Neural progenitor cell (in vitro differentiated cells): ENCODE data around the gene MKLN1. TPM values are rescaled to one million over a fixed set of nuclear protein-coding genes. Genes with fewer than 3 reads are reported as not detected.

Experiments
- DNase-seq: peaks from one replicate; pipeline ENCODE4 v3.0.0-alpha.2; 2016; ENCODE audit warnings: low spot score
- H2AFZ ChIP-seq: fragments of 200-600 bp; sonication (generic); replicated peaks from 2 replicates; pipeline ENCODE4 v1.6.1; 2016; ENCODE audit warnings: antibody characterized with exemption
- H3F3A ChIP-seq: fragments of 200-600 bp; sonication (generic); 2 replicates; pipeline ENCODE4 v1.6.1; 2016; ENCODE audit warnings: antibody characterized with exemption, low read depth
- H3K27ac ChIP-seq: fragments of 200-600 bp; sonication (generic); 2 replicates; pipeline ENCODE4 v1.5.1; 2016; ENCODE audit warnings: mild to moderate bottlenecking
- H3K27me3 ChIP-seq: fragments of 200-600 bp; sonication (generic); 2 replicates; pipeline ENCODE4 v1.6.1; 2016; ENCODE audit warnings: mild to moderate bottlenecking, moderate library complexity
- H3K36me3 ChIP-seq: fragments of 200-600 bp; sonication (generic); 2 replicates; pipeline ENCODE4 v1.5.1; 2016
- H3K4me1 ChIP-seq: fragments of 200-600 bp; sonication (generic); 2 replicates; pipeline ENCODE4 v1.6.1; 2016; ENCODE audit warnings: mixed run types
- H3K4me2 ChIP-seq: fragments of 200-600 bp; sonication (generic); 2 replicates; pipeline ENCODE4 v1.6.1; 2016
- H3K4me3 ChIP-seq: fragments of 200-600 bp; sonication (generic); 2 replicates; pipeline ENCODE4 v1.5.1; 2016
- H3K79me2 ChIP-seq: fragments of 200-600 bp; sonication (generic); 2 replicates; pipeline ENCODE4 v1.6.1; 2016; ENCODE audit warnings: low read depth
- H3K9ac ChIP-seq: fragments of 200-600 bp; sonication (generic); 2 replicates; pipeline ENCODE4 v1.6.1; 2016
- H3K9me3 ChIP-seq: fragments of 200-600 bp; sonication (generic); 2 replicates; pipeline ENCODE4 v1.5.1; 2016; ENCODE audit warnings: low read depth
- H4K20me1 ChIP-seq: fragments of 200-600 bp; sonication (generic); 2 replicates; pipeline ENCODE4 v1.6.1; 2016; ENCODE audit warnings: low read depth
- H3K27ac Mint-ChIP-seq: 3 replicates; pipeline ENCODE4 v1.8.0; 2021; ENCODE audit warnings: mixed read lengths
- H3K27me3 Mint-ChIP-seq: 2 replicates; pipeline ENCODE4 v1.8.0; 2022; ENCODE audit warnings: low read depth, mild to moderate bottlenecking, inconsistent platforms, moderate library complexity, mixed read lengths; ENCODE audit not compliant: insufficient read depth
- H3K36me3 Mint-ChIP-seq: 3 replicates; pipeline ENCODE4 v1.8.0; 2021; ENCODE audit warnings: mixed read lengths
- H3K4me1 Mint-ChIP-seq: 3 replicates; pipeline ENCODE4 v1.8.0; 2021; ENCODE audit warnings: mixed read lengths
- H3K4me3 Mint-ChIP-seq: 3 replicates; pipeline ENCODE4 v1.8.0; 2021; ENCODE audit warnings: mild to moderate bottlenecking, moderate library complexity, mixed read lengths
- H3K9me3 Mint-ChIP-seq: 3 replicates; pipeline ENCODE4 v1.8.0; 2020; ENCODE audit warnings: mixed read lengths
- EZH2 ChIP-seq: fragments of 200-600 bp; sonication (generic); IDR thresholded peaks from 2 replicates; pipeline ENCODE4 v1.6.1; 2017; ENCODE audit warnings: antibody characterized with exemption, mild to moderate bottlenecking, moderate library complexity
- EZH2phosphoT487 ChIP-seq: fragments of 200-600 bp; sonication (generic); IDR thresholded peaks from 2 replicates; pipeline ENCODE4 v1.6.1; 2017; ENCODE audit warnings: antibody characterized with exemption
- total RNA-seq: library from RNA; depleted of rRNA; stranded (reverse); fragments of >200 nt; gene quantifications from 2 replicates; pipeline ENCODE4 v1.2.3, GENCODE V29; 2015; ENCODE audit warnings: low replicate concordance
- TF ChIP-seq, protein P1 (sequence below): fragments of 200-600 bp; sonication (generic); IDR thresholded peaks from 2 replicates; pipeline ENCODE4 v1.5.1; 2017; ENCODE audit warnings: antibody characterized with exemption, mild to moderate bottlenecking

MKLN1 gene
- total RNA-seq, 1 donor from 2014 or later = 60.9 TPM

GRCh38 chr7:131289051-131289450, 38.6 kb upstream of the MKLN1 start:
- H3K36me3 Mint-ChIP-seq = no peaks in the 10 kb centered on the region
- H3K9me3 ChIP-seq = no peaks in the 10 kb centered on the region
- H3K27ac ChIP-seq = no peak overlapping the region
- H3K36me3 ChIP-seq = no peaks in the 10 kb centered on the region
- H3K9me3 Mint-ChIP-seq = no peaks in the 10 kb centered on the region
- no peaks in the 10 kb centered on the region for H3K27me3 ChIP-seq
- no peak overlapping the region for H2AFZ ChIP-seq
- H3K9ac ChIP-seq = no peak overlapping the region
- no peak for DNase-seq
- H3K27ac Mint-ChIP-seq = no peak overlapping the region
- H3K4me1 Mint-ChIP-seq = peaks cover 13% of the 10 kb centered on the region
- no peak overlapping the region for H3K4me3 Mint-ChIP-seq
- H4K20me1 ChIP-seq = no peaks in the 10 kb centered on the region
- no peak overlapping the region for H3K4me3 ChIP-seq
- H3F3A ChIP-seq = no peaks in the 10 kb centered on the region
- H3K27me3 Mint-ChIP-seq = no peaks in the 10 kb centered on the region
- H3K4me1 ChIP-seq = peaks cover 7% of the 10 kb centered on the region
- TF ChIP-seq, protein P1, sequence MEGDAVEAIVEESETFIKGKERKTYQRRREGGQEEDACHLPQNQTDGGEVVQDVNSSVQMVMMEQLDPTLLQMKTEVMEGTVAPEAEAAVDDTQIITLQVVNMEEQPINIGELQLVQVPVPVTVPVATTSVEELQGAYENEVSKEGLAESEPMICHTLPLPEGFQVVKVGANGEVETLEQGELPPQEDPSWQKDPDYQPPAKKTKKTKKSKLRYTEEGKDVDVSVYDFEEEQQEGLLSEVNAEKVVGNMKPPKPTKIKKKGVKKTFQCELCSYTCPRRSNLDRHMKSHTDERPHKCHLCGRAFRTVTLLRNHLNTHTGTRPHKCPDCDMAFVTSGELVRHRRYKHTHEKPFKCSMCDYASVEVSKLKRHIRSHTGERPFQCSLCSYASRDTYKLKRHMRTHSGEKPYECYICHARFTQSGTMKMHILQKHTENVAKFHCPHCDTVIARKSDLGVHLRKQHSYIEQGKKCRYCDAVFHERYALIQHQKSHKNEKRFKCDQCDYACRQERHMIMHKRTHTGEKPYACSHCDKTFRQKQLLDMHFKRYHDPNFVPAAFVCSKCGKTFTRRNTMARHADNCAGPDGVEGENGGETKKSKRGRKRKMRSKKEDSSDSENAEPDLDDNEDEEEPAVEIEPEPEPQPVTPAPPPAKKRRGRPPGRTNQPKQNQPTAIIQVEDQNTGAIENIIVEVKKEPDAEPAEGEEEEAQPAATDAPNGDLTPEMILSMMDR = no peak
- TF ChIP-seq EZH2phosphoT487 (no peak), EZH2 (no peak)
- H3K79me2 ChIP-seq = no peaks in the 10 kb centered on the region
- H3K4me2 ChIP-seq = no peak overlapping the region

GRCh38 chr7:131292141-131292905, 35.4 kb upstream of the MKLN1 start:
- no peaks in the 10 kb centered on the region for H3K27me3 ChIP-seq
- no peaks in the 10 kb centered on the region for H3K9me3 ChIP-seq
- DNase-seq = no peak
- no peak overlapping the region for H3K27ac ChIP-seq
- no peaks in the 10 kb centered on the region for H3K9me3 Mint-ChIP-seq
- no peaks in the 10 kb centered on the region for H3K4me1 ChIP-seq
- H3K36me3 Mint-ChIP-seq = no peaks in the 10 kb centered on the region
- TF ChIP-seq, protein P1 = no peak
- no peak for TF ChIP-seq EZH2phosphoT487
- no peak for TF ChIP-seq EZH2
- no peak overlapping the region for H3K4me3 ChIP-seq
- no peak overlapping the region for H2AFZ ChIP-seq
- no peak overlapping the region for H3K9ac ChIP-seq
- H3K79me2 ChIP-seq = no peaks in the 10 kb centered on the region
- no peak overlapping the region for H3K27ac Mint-ChIP-seq
- no peak overlapping the region for H3K4me3 Mint-ChIP-seq
- no peak overlapping the region for H3K4me2 ChIP-seq
- no peaks in the 10 kb centered on the region for H3F3A ChIP-seq
- H3K27me3 Mint-ChIP-seq = no peaks in the 10 kb centered on the region
- H3K36me3 ChIP-seq = no peaks in the 10 kb centered on the region
- H4K20me1 ChIP-seq = no peaks in the 10 kb centered on the region
- no peaks in the 10 kb centered on the region for H3K4me1 Mint-ChIP-seq

DNA sequence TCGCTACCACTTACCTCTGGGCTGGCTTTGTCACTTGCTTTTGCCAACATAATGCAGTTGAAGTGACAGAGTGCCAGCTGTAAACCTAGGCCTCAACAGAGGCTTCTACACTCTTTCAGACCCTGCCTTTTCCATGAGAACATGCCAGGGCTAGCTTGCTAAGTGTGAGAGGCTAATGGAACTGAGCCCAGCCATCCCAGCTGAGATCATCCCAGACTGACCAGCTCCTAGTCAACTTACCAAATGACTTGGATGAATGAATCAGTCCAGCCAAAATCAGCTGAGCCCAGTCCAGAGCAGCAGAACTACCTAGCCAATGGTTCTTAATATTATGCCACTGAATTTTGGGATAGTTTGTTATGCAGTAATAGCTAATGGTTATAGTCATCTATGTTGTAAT, 34.7 kb upstream of the MKLN1 start:
- no peak overlapping the region for H3K4me2 ChIP-seq
- TF ChIP-seq, protein P1 = no peak
- TF ChIP-seq EZH2phosphoT487 (no peak), EZH2 (no peak)
- no peaks in the 10 kb centered on the region for H3K79me2 ChIP-seq
- no peaks in the 10 kb centered on the region for H3K4me1 Mint-ChIP-seq
- H3K4me3 Mint-ChIP-seq = no peak overlapping the region
- H3K9ac ChIP-seq = no peak overlapping the region
- H3F3A ChIP-seq = no peaks in the 10 kb centered on the region
- no peak for DNase-seq
- no peaks in the 10 kb centered on the region for H3K36me3 Mint-ChIP-seq
- no peaks in the 10 kb centered on the region for H3K4me1 ChIP-seq
- H3K9me3 Mint-ChIP-seq = no peaks in the 10 kb centered on the region
- H3K27me3 Mint-ChIP-seq = no peaks in the 10 kb centered on the region
- no peaks in the 10 kb centered on the region for H3K36me3 ChIP-seq
- no peaks in the 10 kb centered on the region for H3K27me3 ChIP-seq
- H3K27ac ChIP-seq = no peak overlapping the region
- no peaks in the 10 kb centered on the region for H4K20me1 ChIP-seq
- no peak overlapping the region for H3K4me3 ChIP-seq
- no peak overlapping the region for H2AFZ ChIP-seq
- no peak overlapping the region for H3K27ac Mint-ChIP-seq
- H3K9me3 ChIP-seq = no peaks in the 10 kb centered on the region
